Stimulated activated CD8-positive, alpha-beta memory T cell treated with anti-CD3 and anti-CD28 coated beads, Interleukin-2, amount 100 ng/mL, for 48 hours (primary cell): ENCODE results near the gene BTBD2.

Source experiments
- DNase-seq, 2 donors: peaks; one replicate each; pipeline ENCODE4 v3.0.0-alpha.2; 2020; ENCODE audit warnings: low read depth in 2 of 2

Gene BTBD2

GRCh38 chr19:1941146-1942077, 74.1 kb downstream of the BTBD2 start, which contains the start of gene CSNK1G2:
TSS of gene CSNK1G2 (plus strand) at chr19:1941172. CDS start at chr19:1969773, 28,601 bp downstream.
- no peak for DNase-seq

DNA sequence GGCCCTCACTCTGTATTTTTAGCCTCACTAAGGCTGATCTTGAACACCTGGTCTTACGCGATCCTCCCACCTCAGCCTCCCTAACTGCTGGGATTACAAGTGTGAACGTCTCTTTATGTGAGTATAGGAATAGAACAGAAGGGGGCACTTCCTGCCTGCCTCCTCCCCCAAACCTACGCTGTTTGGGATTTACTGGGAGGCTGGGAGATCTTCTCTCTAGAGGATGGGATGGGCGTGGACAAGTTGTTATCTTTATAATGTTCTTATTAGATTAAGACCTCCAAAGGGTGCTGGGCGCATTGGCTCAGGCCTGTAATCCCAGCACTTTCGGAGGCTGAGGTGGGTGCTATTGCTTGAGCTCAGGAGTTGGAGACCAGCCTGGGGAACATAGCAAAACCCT, 77.4 kb downstream of the BTBD2 start:
- no peak for DNase-seq

- no peak for DNase-seq
Observed at GRCh38 chr19:1936916-1937610, 78.5 kb downstream of the BTBD2 start.

- no peak for DNase-seq
Observed at GRCh38 chr19:1936430-1936829, 79.1 kb downstream of the BTBD2 start.

GRCh38 chr19:1935484-1936208, 79.9 kb downstream of the BTBD2 start:
- no peak for DNase-seq
